Hepatocyte (in vitro differentiated cells): ENCODE measurements around the gene TCF4.

Source experiments
- CTCF ChIP-seq: fragments of 200-600 bp; sonication (generic); IDR thresholded peaks from 2 replicates; pipeline ENCODE4 v1.5.1; 2016; ENCODE audit warnings: antibody characterized with exemption, mild to moderate bottlenecking; ENCODE audit not compliant: poor library complexity
- EZH2 ChIP-seq: fragments of 200-600 bp; sonication (generic); IDR thresholded peaks from 2 replicates; pipeline ENCODE4 v1.6.1; 2016; ENCODE audit warnings: antibody characterized with exemption, mild to moderate bottlenecking, borderline replicate concordance
- EZH2phosphoT487 ChIP-seq: fragments of 200-600 bp; sonication (generic); IDR thresholded peaks from one replicate; pipeline ENCODE4 v1.6.1; 2018; ENCODE audit warnings: antibody characterized with exemption, mild to moderate bottlenecking, low read depth, moderate library complexity; ENCODE audit not compliant: unreplicated experiment, severe bottlenecking

GRCh38 chr18:55475916-55476315 is 112.1 kb downstream of the TCF4 start:
- no peak for TF ChIP-seq CTCF
- no peak for TF ChIP-seq EZH2
- TF ChIP-seq EZH2phosphoT487 = no peak
